NCI-H146 treated with DMSO at 0.1 percent for 48 hours (cell line): ENCODE data around the gene SH3GL1.
"Not testable (repeated sequence)": the region's sequence is repeated elsewhere in the genome, so short reads cannot be mapped to it uniquely, and the experiment has no call there.

Source experiments
- DNase-seq: peaks from one replicate; lab custom pipeline; 2025; ENCODE audit not compliant: unreplicated experiment; lab: John Stamatoyannopoulos, UW

Gene SH3GL1

DNA sequence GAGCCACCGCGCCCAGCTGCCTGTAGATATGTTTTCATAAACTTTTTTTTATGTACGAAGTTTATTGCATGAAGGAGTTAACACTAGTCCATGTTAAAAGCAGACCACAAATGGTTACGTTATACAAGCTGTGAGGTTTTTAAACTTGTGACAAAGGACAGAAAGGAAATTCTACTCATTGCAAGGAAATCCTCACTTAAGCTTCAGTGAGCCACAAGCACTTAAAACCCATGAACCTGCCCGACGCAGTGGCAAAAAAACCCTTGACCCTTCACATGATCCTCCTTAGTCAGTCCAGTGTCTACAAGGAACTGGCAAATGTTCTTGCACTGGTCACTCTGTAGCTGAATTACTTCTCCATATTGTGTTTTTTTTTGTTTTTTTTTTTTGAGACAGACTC, 52.8 kb downstream of the SH3GL1 start:
- DNase-seq = no peak

DNA sequence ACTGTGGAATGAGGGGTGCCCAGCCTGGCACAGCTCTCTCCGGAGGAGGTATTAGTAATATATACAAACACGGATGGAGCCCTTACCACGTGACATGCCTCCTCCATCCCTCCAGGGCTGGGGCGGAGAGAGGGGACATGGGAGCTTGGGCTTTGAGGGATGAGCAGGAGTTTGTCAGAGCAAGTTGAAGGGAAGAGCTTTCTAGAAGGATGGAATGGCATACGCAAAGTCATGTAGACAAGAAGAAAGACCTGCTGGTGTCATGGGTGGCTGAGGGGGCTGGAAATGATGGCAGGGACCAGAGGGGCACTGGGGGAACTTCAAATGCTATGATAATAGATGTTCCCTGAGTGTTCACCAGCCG, 54.3 kb downstream of the SH3GL1 start:
- no peak for DNase-seq

DNA sequence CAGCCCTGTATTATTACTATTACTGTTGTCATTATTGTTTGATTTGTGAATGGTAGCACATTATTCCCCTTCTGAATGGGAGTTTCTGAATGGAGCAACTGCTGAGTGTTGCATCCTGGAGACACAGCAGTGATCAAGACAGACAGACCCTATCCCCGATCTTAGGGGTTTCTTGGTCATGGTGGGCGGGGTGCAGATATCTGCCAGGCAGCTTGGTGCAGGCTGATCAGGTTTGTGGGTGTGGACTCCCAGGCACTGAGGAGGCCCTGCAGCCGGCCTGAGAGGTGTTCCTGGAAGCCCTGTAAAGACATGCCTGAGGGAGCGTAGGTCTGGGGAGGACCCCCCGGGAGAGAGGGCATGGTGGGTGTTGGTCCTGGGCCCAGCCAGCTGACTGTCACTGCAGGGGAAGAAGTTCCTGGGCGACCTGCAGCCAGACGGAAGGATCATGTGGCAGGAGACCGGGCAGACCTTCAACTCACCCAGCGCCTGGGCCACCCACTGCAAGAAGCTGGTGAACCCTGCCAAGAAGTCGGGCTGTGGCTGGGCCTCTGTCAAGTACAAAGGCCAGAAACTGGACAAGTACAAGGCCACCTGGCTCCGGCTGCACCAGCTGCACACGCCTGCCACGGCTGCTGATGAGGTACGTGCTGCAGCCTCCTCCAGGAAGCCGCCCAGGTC, 54.9 kb downstream of the SH3GL1 start:
- no peak for DNase-seq

DNA sequence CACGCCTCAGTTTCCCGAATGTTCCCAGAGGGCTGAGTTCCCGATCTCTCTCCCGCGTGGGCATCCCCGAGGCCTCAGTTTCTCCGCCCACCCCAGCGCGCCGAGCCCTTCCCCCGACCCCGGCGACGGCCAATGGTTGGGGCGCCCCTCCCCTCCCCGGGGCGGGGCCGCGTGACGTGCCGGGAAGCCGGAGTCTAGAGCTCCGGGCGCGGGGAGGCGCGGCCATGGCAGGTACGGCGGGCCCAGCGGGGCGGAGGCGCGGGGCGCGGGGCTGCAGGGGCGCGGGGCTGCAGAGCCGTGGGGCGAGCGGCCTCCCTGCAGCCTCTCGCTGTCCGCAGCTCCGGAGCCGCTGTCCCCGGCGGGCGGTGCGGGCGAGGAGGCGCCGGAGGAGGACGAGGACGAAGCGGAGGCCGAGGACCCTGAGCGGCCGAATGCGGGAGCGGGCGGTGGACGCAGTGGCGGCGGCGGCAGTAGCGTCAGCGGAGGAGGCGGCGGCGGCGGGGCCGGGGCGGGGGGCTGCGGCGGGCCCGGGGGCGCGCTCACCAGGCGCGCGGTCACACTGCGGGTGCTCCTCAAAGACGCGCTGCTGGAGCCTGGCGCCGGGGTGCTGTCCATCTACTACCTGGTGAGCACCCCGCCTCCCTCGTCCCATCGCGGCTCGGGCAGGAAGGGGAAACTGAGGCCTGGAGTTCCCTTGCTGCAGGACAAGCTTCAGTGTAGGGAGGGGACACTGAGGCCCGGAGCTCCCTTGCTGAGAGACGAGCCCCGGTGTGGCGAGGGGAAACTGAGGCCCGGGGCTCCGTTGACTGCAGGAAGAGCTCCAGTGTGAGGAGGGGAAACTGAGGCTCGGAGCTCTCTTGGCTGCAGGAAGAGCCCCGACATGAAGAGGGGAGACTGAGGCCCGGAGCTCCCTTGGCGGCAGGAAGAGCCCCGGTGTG, 56.7 kb downstream of the SH3GL1 start, which contains the start of gene MPND:
MPND (plus strand) TSS at position 193 of the 938 bp plus-strand sequence; CDS start at position 225, 32 bp downstream.
- peak; percentile 35 for DNase-seq

DNA sequence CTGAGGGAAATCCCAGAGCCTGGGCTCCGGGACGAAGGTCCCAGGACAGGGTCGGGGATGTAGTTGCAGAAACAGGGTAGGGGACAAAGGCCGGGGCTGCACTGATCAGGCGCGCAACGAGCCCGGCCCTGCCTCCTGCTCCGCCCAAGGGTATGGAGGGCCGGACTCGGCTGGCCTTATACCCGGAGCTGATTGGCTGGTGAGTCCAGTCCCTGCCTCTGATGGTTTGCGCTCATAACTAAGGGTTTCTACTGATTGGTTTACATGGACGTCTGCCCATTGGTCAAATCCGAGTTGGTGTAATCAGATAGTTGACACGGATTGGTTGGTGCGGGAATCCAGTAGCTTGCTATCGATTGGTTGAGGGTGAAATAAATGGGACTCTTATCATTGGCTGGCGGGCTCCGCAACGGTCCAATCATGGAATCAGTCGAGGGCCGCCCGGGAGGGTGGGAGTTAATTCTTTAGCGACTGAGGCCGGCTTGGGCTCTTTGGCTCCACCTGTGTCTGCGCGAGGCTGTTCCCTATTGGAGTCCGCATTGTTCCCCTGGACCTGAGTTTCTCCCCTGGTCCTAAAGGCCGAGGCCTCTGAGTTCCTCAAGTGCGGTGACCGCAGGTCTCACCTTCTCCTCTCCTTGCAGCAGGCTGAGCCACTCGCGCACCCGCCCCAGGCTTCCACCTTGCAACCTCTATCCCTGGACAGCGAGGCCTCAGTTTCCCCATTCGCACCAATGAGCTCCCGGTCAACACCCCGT, 57.6 kb downstream of the SH3GL1 start:
- peak; percentile 97 for DNase-seq

DNA sequence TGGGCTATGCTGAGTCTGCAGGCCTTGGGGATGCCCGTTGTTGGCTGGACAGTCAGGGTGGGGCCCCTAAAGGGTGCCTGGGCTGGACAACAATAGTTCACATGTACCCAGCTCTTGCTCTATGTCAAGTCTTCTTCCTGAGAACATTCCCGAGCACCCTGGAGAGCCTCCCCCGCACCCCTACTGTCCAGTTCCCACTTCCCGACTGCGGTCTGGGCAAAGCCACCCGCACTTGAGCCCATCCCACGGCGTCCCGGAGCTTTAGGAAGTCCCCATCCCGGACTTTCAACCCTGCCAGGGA, 58.1 kb downstream of the SH3GL1 start:
- no peak for DNase-seq

DNA sequence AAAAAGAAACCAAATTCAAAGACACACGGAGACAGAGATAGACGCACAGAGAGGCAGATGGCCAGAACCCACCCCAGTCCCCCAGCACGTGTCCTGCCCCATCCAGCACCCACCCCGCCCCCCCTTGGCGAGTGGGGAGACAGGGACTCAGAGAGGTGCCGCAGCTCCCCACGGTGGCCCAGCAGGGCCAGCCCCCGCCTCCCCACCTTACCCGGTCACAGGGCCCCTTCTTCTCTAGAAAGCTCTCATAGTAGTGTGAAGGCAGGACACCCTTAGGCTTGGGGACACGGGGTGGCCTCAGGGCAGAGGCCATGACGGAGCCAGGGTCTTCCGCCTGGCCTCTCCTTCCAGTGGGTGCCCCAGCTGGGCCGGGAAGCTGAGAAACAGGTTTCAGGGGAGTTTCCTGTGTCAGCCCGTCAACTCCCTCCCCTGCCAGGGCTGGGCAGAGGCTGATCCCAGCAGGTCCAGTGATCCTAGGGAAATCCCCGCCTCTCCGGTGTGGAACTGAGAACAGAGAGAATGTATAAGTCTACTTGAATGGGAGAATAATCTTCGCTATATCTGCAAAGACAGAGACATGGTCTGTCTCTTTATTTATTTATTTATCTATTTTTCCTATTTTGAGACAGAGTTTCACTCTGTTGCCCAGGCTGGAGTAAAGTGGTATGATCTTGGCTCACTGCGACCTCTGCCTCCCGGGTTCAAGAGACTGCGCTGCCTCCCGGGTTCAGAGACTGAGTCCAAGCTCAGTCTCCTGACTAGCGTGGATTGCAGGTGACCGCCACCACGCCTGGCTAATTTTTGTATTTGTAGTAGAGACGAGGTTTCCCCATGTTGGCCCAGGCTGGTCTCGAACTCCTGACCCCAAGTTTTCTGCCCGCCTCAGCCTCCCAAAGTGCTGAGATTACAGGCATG, 61.6 kb downstream of the SH3GL1 start, which contains the start of gene STAP2:
STAP2 (minus strand) TSS at position 387 of the 915 bp plus-strand sequence; CDS start at position 313, 74 bp downstream.
- no peak for DNase-seq

DNA sequence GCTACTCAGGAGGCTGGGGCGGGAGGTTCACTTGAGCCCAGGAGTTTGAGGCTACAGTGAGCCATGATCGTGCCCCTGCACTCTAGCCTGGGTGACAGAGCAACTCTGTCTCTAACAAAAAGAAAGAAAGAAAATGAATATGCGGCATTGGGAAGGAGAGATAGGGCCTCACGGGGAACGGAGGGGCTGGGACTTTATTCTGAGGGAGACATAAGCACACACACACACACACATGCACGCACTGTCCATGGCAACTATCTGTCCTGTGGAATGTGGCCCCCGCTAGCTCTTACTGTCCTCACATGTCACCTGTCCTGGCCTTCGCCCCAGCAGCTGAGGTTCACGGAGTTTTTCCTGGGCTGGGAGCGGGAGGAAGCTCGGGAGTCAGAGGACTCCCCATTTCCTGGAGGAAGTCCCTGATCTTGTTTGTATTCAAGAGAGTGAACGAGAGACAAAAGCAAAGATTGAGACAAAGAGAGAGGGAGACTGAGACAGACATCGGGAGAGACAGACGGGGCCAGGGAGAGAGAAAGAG, 62.4 kb downstream of the SH3GL1 start:
- DNase-seq = no peak

DNA sequence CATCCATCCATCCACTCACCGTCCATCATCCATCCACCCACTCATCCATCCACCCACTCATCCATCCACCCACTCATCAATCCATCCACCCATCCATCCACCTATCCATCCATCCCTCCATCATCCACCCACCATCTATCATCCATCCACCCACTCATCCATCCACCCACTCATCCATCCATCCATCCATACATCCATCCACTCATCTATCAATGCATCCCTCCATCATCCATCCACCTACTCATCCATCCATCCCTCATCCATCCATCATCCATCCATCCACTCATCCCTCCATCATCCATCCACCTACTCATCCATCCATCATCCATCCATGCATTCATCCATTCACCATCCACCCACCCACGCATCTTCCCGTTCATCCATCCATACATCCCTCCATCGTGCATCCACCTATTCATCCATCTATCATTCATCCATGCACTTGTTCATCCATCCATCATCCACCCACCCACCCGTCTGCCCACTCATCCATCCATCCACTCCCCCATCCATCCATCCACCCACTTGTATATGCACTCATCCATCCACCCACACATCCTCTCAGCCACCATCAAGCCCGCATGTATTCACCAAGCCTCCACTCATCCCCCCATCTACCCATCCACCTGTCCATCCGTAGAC, 65.3 kb downstream of the SH3GL1 start:
- DNase-seq = no peak

DNA sequence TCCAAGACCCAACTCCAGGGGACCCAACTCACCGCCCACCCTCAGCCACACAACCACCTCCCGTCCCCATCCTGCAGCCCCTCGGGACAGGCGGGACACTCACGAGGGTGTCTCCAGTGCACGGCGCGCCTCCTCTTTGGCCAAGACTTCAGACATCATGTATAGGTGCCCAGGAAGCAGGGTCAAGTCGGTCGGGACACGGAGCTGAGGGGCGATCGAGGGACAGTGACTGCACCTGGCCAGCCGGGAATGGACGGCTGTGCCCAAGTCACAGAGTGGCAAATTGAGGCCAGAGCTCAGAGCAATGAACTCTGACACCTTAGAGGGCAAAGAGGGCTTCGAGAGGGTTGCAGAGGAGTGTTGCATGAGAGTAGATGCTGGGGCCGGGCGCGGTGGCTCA, 70.5 kb downstream of the SH3GL1 start:
- DNase-seq = no peak

DNA sequence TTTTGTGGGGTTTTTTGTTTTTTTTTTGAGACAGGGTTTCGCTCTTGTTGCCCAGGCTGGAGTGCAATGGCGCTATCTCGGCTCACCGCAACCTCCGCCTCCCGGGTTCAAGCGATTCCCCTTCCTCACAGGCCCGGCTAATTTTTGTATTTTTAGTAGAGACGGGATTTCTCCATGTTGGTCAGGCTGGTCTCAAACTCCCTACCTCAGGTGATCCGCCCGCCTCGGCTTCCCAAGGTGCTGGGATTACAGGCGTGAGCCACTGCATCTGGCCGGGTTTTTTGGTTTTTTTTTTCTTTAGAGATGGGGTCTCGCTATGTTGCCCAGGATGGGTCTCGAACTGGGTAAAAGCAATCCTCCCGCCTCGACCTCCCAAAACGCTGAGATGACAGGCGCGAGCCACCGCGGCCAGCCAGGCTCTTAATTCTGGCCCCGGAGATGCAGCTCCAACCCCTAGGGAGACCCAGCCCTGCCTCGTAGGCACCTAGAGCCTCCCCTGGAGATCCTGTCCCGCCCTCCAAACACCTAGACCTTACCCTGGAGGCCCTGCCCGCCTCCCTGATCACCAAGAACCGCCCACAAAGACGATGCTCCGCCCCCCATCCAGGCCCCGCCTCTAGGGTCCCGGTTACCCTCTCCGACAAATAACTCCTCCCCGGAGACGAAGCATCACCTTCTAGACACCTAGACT, 71.2 kb downstream of the SH3GL1 start:
- not testable (repeated sequence) for DNase-seq

DNA sequence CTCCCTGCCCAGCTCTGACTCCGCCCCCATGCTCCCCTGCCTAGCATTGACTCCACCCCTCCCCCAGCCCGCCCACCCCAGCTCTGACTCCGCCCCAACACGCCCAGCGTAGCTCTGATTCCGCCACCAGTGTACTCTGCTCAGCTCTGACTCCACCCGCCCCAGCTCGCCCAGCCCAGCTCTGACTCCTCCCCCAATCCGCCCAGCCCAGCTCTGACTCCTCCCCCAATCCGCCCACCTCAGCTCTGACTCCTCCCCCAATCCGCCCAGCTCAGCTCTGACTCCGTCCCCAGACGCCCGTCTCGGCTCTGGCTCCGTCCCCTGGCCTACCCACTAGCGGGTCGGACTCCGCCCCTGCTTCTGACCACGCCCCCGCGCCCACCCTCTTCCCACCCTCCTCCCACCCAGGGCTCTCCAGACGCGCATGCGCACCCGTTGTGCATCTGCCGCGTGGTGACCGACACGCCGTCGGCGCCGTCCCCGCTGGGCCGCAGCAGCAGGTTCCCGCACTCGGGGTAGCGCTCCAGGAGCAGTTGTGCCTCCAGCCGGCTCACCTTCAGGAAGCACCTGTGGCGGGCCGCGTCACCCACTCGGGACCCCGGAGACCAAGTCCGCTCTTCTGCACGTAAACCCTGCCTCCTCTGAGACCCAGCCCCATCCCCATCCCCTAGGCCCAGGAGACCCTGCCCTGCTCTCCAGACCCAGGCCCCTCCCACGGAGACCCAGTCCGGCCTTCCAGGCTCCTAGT, 71.9 kb downstream of the SH3GL1 start:
- DNase-seq = no peak

DNA sequence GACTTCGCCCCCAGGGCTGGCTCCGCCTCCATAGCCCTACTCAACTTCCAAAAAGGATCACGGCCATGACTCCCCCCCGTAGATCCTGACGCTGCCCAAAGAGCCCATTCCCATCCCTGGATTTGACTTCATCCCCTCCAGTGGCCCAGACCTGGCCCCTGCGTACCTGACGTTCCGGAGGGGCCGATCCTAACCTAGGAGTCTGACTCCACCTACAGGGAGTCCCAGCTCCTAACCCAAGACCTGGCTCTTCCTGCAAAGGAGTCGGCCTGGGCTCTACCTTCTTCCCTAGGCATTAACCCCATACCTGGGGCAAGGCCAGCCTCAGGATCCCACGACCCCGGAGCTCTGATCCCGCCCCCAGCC, 72.5 kb downstream of the SH3GL1 start:
- no peak for DNase-seq

DNA sequence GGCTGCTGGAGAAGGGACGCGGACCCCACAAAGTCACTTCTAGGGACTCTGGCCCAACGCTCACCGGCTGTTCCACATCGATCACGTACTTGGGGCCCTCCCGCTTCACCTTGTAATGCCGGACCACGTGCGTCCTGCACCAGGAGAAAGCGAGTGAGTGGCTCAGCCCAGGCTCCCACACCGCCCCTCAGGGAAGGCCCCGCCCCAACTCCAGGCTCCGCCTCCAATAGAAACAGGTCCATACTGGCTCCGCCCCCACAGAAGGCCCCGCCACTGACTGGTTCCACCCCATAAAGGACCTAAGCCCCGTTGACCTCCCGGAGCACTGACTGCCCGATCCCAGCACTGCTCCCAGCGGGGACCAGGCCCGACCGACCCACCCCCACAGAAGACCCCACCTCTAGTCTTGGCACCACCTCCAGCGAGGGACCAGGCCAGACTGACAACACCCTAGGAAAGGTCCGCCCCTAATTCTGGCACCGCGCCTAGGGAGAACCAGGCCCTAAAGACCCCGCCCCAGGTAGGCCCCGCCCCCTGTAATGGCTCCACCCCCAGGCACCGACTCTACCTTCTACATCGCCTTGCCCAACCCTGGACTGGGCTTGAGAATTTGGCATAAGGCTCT, 73.0 kb downstream of the SH3GL1 start:
- no peak for DNase-seq

DNA sequence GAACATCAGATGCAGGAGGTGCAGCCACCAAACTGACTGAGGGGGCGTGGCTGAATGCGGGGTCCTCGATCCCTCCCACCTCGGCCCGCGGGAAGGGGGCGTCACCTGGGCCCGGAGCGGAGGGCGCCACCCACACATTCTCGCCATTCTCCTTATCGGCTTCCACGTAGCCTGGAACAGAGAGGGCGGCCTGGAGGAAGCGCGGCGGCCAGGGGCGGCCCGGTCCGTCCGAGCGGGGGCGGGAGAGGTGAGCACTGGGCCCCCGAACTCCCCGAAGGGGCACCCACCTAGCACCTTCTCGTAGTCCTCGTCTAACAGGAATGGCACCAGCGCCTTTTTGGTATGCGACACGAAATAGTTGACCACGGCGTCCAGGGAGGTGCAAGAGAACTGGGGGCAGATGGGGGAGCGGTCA, 73.5 kb downstream of the SH3GL1 start:
- no peak for DNase-seq

DNA sequence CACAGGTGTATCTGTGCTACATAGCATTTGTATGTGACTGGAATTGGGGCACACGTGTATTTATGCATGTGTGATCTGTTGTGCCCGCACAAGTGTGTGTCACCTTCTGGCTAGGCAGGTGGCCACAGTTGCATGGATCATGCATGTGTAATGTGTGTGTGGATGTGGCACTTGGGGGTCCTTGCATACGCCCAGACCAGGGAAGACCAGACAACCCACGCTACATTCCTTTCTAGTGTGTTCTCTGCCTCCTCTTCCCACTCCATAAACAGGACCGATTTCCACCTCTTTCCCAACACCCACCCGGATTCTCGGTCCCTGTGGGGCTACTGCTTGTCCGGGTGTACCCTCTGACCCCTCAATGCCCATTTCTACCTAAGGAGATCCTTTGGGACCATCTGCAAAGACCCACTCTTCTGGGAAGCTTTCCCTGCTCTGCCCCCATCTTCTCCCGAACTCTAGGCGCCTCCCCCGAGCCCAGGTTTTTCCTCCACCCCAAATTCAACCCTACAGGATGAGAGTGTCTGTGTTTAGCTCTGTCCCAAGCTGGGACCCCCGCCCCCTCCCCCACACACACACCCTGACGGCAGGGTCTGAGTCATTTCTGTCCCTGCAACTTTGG, 74.0 kb downstream of the SH3GL1 start:
- DNase-seq = no peak

DNA sequence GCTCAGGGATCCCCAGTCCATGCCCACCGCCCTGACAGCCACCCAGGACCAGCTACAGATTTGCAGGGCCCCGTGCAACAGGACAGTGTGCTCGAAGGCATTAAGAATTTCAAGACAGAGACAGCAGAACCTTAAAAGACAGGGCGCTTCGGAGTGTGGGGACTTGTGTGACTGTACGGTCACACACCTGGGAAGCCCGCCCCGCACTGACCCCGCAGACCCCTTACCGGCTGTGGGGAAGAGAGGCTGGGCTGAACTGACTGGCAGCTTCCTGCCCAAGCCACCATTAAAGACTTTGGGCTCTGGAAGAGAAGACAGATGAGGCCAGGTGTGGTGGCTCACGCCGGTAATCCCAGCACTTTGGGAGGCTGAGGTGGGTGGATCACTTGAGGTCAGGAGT, 76.1 kb downstream of the SH3GL1 start:
- DNase-seq = no peak

DNA sequence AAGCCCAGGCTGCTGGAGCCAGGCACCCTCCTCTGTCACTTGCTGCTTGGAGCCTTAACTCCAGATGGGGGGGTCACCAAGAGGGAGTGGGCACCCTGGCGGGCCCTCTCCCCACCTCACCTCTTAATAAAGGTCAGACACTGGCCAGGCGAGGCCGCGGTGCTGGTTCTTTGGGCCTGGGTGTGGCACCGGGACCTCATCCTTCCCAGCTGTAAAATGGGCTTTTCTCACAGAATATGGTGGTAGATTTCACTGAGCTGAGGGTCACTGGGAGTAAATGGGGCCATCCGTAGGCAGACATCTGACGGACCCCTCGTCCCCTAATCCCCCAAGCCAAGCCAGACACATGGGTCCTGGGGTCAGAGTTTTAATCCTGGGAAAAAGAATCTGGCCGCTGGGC, 76.7 kb downstream of the SH3GL1 start:
- no peak for DNase-seq
